ENCODE data around the gene AIFM3.

The AIFM3 gene

DNA sequence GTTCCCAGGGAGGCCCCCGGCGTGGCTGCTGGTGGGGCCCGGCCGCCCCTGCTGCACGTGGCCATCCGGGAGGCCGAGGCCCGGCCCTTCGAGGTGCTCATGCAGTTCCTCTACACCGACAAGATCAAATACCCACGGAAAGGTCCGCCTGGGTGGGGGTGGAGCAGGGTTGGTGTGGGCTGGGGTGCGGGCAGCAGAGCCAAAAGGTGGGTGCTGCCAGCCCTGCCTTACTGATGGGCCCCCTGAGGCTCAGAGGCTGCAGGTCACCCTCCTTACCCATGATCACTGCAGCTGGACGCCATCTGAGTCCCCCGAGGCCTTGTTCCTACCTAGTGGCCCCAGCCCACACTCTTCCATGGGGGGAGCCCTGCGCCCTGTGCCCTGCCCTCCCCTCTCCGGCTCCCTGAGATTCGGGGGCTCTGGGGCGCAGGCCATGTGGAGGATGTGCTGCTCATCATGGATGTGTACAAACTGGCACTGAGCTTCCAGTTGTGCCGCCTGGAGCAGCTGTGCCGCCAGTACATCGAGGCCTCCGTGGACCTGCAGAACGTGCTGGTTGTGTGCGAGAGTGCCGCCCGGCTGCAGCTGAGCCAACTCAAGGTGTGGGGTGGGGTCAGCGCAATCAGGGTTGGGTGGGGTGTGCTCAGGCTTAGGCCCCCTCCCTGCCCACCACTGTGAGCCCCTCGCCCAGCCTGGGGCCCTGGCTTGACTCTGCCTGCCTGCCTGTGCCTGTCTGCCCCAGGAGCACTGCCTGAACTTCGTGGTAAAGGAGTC lies 27.3 kb downstream of the AIFM3 start:
- Histone ChIP-seq H3K27me3 (ENCODE audit: control insufficient read depth in 1 of 2, insufficient read depth in 2 of 2, low read length in 2 of 2) (no peaks in the 10 kb centered on the region), H3K4me3 (ENCODE audit: low read length in 2 of 2) (no peak overlapping the region), H3K4me1 (ENCODE audit: control insufficient read depth, insufficient read depth, low read length) (peaks cover 3% of the 10 kb centered on the region), H3K9me3 (ENCODE audit: control insufficient read depth in 2 of 2, low read length in 2 of 2) (no peaks in the 10 kb centered on the region), H3K36me3 (ENCODE audit: control insufficient read depth in 2 of 2, insufficient read depth in 2 of 2, low read length in 2 of 2) (peaks cover 18 to 43% of the 10 kb centered on the region in 2 donors), H3K27ac (ENCODE audit: low read length) (no peak overlapping the region), H3K9ac (ENCODE audit: low read length in 2 of 2) (no peak overlapping the region)

DNA sequence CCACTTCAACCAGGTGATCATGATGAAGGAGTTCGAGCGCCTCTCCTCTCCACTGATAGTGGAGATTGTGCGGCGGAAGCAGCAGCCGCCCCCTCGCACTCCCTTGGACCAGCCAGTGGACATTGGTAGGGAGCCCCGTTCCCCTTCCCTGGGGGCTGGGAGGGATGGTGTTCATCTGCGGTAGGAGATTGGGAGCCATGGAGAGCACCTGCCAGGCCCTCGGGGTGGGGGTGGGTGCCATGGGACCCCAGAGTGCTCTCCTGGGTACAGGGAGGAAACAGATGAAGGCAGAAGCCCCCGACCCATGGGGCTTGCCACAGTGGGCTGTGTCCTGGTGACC lies 27.8 kb downstream of the AIFM3 start:
- H3K4me3 ChIP-seq (ENCODE audit: low read length in 2 of 2): no peak overlapping the region
- no peak overlapping the region for H3K9ac ChIP-seq (ENCODE audit: low read length in 2 of 2)
- H3K36me3 ChIP-seq (ENCODE audit: control insufficient read depth in 2 of 2, insufficient read depth in 2 of 2, low read length in 2 of 2): peaks cover 18 to 46% of the 10 kb centered on the region in 2 donors
- no peaks in the 10 kb centered on the region for H3K27me3 ChIP-seq (ENCODE audit: control insufficient read depth in 1 of 2, insufficient read depth in 2 of 2, low read length in 2 of 2)
- H3K4me1 ChIP-seq (ENCODE audit: control insufficient read depth, insufficient read depth, low read length): peaks cover 8% of the 10 kb centered on the region
- no peak overlapping the region for H3K27ac ChIP-seq (ENCODE audit: low read length)
- H3K9me3 ChIP-seq (ENCODE audit: control insufficient read depth in 2 of 2, low read length in 2 of 2): no peaks in the 10 kb centered on the region

DNA sequence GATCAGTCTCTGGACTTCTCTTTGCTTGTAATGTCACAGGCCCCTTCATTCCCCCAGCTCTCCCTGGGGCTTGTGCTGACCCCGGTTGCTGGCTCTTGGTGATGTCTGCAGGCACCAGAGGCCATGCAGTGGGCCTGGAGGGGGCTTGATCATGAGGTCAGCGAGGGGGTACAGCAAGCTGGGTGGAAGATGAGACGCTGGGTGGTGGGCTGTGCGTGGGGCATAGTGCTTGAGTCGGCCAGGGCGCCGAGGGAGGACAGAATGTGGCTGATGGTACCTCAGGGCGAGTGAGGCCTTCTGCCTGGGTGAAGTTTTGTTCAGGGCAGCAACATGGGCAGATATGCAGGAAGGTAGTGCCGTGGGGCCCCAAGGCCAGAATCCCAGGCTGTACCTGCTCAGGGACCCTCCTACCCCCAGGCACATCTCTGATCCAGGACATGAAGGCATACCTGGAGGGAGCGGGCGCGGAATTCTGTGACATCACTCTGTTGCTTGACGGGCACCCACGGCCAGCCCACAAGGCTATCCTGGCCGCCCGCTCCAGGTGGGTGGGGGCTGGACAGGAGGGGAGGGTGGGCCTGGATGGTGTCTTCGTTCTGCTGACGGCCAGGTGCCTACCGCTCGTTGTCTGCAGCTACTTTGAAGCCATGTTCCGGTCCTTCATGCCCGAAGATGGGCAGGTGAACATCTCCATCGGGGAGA lies 28.4 kb downstream of the AIFM3 start:
- no peak overlapping the region for H3K27ac ChIP-seq (ENCODE audit: low read length)
- H3K9me3 ChIP-seq (ENCODE audit: control insufficient read depth in 2 of 2, low read length in 2 of 2): no peaks in the 10 kb centered on the region
- H3K4me3 ChIP-seq (ENCODE audit: low read length in 2 of 2): no peak overlapping the region
- peaks cover 18 to 43% of the 10 kb centered on the region in 2 donors for H3K36me3 ChIP-seq (ENCODE audit: control insufficient read depth in 2 of 2, insufficient read depth in 2 of 2, low read length in 2 of 2)
- peaks cover 14% of the 10 kb centered on the region for H3K4me1 ChIP-seq (ENCODE audit: control insufficient read depth, insufficient read depth, low read length)
- H3K27me3 ChIP-seq (ENCODE audit: control insufficient read depth in 1 of 2, insufficient read depth in 2 of 2, low read length in 2 of 2): no peaks in the 10 kb centered on the region
- H3K9ac ChIP-seq (ENCODE audit: low read length in 2 of 2): no peak overlapping the region

DNA sequence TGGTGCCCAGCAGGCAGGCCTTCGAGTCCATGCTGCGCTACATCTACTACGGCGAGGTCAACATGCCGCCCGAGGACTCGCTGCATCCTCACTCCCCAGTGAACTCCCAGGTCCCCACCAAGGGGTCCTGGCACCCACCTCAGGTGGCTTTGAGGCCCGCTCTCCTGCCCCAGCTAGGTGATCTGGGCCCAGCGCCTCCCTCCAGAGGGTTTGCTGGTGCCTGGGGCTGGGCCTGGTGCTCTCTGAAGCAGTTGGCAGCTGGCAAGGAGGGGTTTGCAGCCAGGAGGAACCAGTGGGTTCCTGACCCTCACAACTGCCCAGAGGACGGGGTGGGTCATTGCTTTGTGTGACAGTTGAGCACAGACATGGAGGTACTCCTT lies 29.0 kb downstream of the AIFM3 start:
- Histone ChIP-seq H3K27ac (ENCODE audit: low read length) (no peak overlapping the region), H3K4me3 (ENCODE audit: low read length in 2 of 2) (no peak overlapping the region), H3K27me3 (ENCODE audit: control insufficient read depth in 1 of 2, insufficient read depth in 2 of 2, low read length in 2 of 2) (no peaks in the 10 kb centered on the region), H3K9ac (ENCODE audit: low read length in 2 of 2) (no peak overlapping the region), H3K36me3 (ENCODE audit: control insufficient read depth in 2 of 2, insufficient read depth in 2 of 2, low read length in 2 of 2) (peaks cover 18 to 42% of the 10 kb centered on the region in 2 donors), H3K4me1 (ENCODE audit: control insufficient read depth, insufficient read depth, low read length) (peaks cover 19% of the 10 kb centered on the region), H3K9me3 (ENCODE audit: control insufficient read depth in 2 of 2, low read length in 2 of 2) (no peaks in the 10 kb centered on the region)

DNA sequence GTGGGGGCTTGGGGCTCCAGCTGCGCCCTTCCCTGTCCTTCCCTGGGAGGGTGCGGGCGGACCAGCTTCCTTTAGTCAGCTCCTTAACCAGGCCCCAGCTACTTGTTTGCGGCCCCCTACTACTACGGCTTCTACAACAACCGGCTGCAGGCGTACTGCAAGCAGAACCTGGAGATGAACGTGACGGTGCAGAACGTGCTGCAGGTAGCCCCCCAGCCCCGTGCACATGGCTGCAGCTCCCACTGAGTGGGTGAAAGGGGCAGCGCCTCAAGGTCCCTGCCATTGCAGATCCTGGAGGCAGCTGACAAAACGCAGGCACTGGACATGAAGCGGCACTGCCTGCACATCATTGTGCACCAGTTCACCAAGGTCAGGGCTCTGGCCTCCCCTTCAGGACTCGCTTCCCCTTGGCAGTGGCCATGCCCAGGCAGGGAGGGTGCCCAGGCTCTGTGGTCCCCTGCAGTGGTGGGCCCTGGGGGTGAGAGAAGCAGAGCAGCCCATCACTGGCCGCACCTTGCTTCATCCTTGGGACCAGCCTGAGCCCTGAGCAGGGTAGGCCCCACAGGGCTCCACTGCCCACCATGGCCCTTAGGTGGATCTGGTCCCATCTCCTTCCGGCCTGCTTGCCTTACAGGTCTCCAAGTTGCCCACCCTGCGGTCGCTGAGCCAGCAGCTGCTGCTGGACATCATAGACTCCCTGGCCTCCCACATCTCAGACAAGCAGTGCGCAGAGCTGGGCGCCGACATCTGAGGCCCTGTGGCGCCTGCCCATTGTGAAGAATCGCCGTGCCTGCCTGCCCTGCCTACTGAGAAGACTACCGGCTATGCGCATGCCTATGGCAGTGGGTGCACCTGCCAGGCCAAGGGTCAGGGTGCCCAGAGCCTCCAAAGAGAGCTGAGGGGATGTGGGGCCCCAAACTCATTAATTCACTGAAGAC lies 29.8 kb downstream of the AIFM3 start:
- Histone ChIP-seq H3K36me3 (ENCODE audit: control insufficient read depth in 2 of 2, insufficient read depth in 2 of 2, low read length in 2 of 2) (peaks cover 13 to 37% of the 10 kb centered on the region in 2 donors), H3K27me3 (ENCODE audit: control insufficient read depth in 1 of 2, insufficient read depth in 2 of 2, low read length in 2 of 2) (no peaks in the 10 kb centered on the region), H3K27ac (ENCODE audit: low read length) (no peak overlapping the region), H3K9me3 (ENCODE audit: control insufficient read depth in 2 of 2, low read length in 2 of 2) (no peaks in the 10 kb centered on the region), H3K4me3 (ENCODE audit: low read length in 2 of 2) (no peak overlapping the region), H3K4me1 (ENCODE audit: control insufficient read depth, insufficient read depth, low read length) (peaks cover 25% of the 10 kb centered on the region), H3K9ac (ENCODE audit: low read length in 2 of 2) (no peak overlapping the region)

DNA sequence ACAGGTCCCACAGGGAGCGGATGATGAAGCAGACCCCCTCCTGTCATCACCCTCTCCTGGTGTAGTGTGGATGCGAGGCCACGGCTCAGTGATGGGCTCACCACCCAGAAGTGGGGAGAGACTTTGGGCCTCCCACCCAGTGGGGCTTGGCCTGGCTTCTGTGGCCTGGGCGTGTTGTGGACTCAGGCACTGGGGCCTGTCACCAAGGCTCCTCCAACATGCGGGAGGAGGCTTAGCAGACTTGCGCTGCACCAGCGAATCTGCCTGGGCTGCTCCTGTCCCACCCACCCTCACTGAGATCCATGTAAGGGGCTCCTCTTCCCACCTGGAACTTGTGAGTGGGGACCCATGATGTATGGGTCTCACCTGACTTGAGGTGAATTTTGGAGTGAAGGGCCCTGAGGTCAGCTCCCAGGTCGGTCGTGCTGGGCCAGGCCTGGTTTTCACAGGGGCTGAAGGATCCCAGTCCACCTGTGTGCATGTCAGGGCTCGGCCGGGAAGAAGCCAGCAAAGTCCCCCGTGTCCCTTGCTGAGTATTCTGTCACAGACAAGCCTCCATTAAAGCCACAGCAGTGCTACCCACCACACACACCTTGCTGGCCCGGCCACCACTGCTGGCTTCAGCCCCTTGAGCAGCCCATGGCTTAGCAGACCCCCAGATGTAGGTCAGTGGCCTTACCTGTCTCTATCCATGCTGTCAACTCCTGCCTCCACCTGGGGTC lies 30.6 kb downstream of the AIFM3 start:
- Histone ChIP-seq H3K4me1 (ENCODE audit: control insufficient read depth, insufficient read depth, low read length) (peaks cover 25% of the 10 kb centered on the region), H3K9ac (ENCODE audit: low read length in 2 of 2) (no peak overlapping the region), H3K27ac (ENCODE audit: low read length) (no peak overlapping the region), H3K27me3 (ENCODE audit: control insufficient read depth in 1 of 2, insufficient read depth in 2 of 2, low read length in 2 of 2) (no peaks in the 10 kb centered on the region), H3K9me3 (ENCODE audit: control insufficient read depth in 2 of 2, low read length in 2 of 2) (no peaks in the 10 kb centered on the region), H3K36me3 (ENCODE audit: control insufficient read depth in 2 of 2, insufficient read depth in 2 of 2, low read length in 2 of 2) (peaks cover 10 to 29% of the 10 kb centered on the region in 2 donors), H3K4me3 (ENCODE audit: low read length in 2 of 2) (no peak overlapping the region)

DNA sequence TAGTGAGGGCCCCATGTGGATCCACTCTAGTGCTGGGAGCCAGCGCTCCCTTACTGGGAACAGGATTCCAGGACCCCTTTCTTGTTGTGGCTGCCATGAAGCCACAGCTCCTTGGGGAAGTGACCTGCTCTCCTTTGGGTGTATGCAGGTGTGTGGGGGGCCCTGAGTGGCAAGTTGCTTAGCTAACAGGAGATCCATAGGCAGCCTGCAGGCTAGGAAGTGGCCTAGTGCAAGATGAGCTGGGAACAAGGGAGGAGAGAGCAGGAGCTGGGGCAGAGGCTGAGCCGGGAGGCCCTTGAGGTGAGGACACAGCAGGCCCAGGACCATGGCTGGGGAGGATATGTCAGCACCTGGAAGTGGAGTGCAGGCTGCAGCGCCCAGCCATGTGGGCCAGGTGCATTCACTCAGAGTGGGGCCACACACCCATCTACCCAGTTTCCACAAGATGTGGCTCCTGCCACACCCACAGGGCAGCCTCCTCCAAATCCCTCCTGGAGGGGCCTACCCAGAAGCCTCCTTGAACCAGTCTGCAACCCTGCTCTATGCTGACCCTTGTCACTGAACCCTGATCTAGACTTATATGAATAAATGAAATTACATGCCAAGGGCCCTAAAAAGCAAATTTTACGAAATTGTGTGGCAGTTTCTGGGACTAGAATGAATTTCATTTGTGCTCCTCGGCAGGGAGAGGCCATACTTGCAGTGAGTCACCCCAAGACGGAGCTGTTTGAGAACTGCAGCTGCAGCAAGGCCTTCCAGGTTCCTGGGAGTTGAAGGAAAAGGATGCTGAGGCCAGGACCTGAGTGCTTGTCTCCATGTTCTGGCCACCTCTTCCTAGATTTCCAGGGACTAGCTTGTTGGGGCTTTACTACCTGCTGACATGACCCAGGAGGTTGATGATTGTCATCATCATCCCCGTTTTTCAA lies 31.6 kb downstream of the AIFM3 start:
- no peak overlapping the region for H3K27ac ChIP-seq (ENCODE audit: low read length)
- H3K27me3 ChIP-seq (ENCODE audit: control insufficient read depth in 1 of 2, insufficient read depth in 2 of 2, low read length in 2 of 2): no peaks in the 10 kb centered on the region
- no peaks in the 10 kb centered on the region for H3K9me3 ChIP-seq (ENCODE audit: control insufficient read depth in 2 of 2, low read length in 2 of 2)
- H3K36me3 ChIP-seq (ENCODE audit: control insufficient read depth in 2 of 2, insufficient read depth in 2 of 2, low read length in 2 of 2): peaks cover 10 to 23% of the 10 kb centered on the region in 2 donors
- no peak overlapping the region for H3K9ac ChIP-seq (ENCODE audit: low read length in 2 of 2)
- H3K4me3 ChIP-seq (ENCODE audit: low read length in 2 of 2): no peak overlapping the region
- H3K4me1 ChIP-seq (ENCODE audit: control insufficient read depth, insufficient read depth, low read length): peaks cover 34% of the 10 kb centered on the region

DNA sequence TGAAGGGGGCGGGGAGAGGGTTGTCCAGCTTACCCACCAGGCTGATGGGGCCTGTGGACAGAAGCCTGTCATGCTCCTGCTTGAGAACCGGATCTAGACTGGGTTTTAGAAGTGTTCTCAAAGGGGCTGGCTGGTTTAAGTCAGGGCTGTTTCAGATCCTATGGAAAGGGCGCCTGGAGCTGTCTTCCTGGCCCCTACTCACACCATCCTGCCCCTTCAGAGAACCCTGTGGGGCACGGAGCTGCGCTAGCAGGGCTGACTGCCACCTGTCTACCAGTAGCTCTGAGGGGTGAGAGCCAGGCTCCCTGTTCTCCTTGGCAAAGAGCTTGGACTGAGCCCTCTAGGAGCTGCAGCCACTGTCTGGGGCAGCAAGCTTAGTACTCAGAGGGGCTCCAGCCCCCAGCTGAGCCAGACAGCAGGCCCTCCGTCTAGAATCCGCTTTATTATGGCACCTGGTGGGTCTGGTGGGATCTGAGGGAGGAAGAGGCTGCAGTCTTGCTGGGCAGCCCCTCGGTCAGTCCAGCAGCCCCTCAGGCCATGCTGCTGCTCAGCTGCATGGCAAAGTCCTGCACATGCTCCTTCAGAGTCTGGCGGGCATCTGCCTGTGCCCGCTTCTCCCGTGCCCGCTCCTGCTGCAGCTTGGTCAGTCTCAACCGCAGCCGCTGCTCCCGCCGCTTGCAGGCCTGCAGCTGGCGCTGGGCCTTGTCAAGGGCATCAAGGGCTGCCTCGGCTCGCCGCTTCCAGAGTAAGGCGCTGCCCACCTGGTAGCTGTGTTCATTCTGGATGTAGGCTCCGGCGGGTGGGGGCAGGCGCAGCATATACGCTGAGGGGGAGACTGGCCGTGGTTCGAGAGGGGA lies 32.5 kb downstream of the AIFM3 start:
- peaks cover 10 to 21% of the 10 kb centered on the region in 2 donors for H3K36me3 ChIP-seq (ENCODE audit: control insufficient read depth in 2 of 2, insufficient read depth in 2 of 2, low read length in 2 of 2)
- peak overlapping the region in 1 of 2 donors; percentile 85 for H3K9ac ChIP-seq (ENCODE audit: low read length in 2 of 2)
- H3K27me3 ChIP-seq (ENCODE audit: control insufficient read depth in 1 of 2, insufficient read depth in 2 of 2, low read length in 2 of 2): no peaks in the 10 kb centered on the region
- H3K27ac ChIP-seq (ENCODE audit: low read length): peak overlapping the region; percentile 96
- H3K9me3 ChIP-seq (ENCODE audit: control insufficient read depth in 2 of 2, low read length in 2 of 2): no peaks in the 10 kb centered on the region
- peak overlapping the region in 1 of 2 donors; percentile 90 for H3K4me3 ChIP-seq (ENCODE audit: low read length in 2 of 2)
- peaks cover 36% of the 10 kb centered on the region for H3K4me1 ChIP-seq (ENCODE audit: control insufficient read depth, insufficient read depth, low read length)

Measured in stomach smooth muscle (tissue), 2 donors.